ENCODE results near the gene DNM3. TPM values are rescaled to one million over a fixed set of nuclear protein-coding genes. Genes with fewer than 3 reads are reported as not detected.

Gene DNM3
- total and polyA plus RNA-seq, 2 donors (not counting 3 experiments of a cell fraction or from before 2014, with no cell fraction given), result 1.4 to 2.5 TPM

DNA sequence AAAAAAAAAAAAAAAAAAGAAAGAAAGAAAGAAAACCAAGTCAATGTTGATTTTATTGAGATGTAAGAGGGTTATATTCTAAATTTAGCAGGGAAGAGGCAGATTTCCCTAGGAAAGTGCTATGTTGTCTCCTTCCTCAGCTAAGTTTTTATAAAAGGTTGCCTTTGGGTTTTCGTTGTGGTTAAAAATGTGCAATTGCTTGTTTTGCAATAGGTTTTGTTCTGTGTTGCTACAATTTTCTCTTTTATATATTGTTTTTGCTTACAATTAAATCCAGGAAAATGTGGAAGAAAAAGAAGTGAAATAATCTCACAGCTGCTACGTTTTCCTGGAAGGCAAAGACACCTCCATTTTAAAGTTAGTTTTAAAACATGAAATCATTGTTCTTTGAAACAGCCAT, 442.5 kb downstream of the DNM3 start:
- TF ChIP-seq FOS (IDR thresholded peaks at IDR 0.05; ENCODE audit: borderline replicate concordance, insufficient read depth, low read length) (no peak), JUN (IDR thresholded peaks at IDR 0.05; ENCODE audit: borderline replicate concordance, insufficient read depth, insufficient read length, low read depth) (no peak), EZH2 (IDR thresholded peaks at IDR 0.05; ENCODE audit: borderline replicate concordance, low read depth, low read length, severe bottlenecking) (no peak), GATA2 (IDR thresholded peaks at IDR 0.05; ENCODE audit: insufficient read depth, insufficient read length, low read depth, low read length) (no peak), POLR2A (IDR thresholded peaks at IDR 0.05; ENCODE audit: low read depth, low read length) (no peak), MYC (IDR thresholded peaks at IDR 0.05; ENCODE audit: low read depth, low read length) (no peak), POLR2AphosphoS5 (IDR thresholded peaks at IDR 0.05; ENCODE audit: insufficient read depth, low read depth, low read length) (no peak)
- TF ChIP-seq, protein P1, sequence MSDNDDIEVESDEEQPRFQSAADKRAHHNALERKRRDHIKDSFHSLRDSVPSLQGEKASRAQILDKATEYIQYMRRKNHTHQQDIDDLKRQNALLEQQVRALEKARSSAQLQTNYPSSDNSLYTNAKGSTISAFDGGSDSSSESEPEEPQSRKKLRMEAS (IDR thresholded peaks at IDR 0.05; ENCODE audit: insufficient read depth, insufficient read length), result no peak
- TF ChIP-seq, protein P2, sequence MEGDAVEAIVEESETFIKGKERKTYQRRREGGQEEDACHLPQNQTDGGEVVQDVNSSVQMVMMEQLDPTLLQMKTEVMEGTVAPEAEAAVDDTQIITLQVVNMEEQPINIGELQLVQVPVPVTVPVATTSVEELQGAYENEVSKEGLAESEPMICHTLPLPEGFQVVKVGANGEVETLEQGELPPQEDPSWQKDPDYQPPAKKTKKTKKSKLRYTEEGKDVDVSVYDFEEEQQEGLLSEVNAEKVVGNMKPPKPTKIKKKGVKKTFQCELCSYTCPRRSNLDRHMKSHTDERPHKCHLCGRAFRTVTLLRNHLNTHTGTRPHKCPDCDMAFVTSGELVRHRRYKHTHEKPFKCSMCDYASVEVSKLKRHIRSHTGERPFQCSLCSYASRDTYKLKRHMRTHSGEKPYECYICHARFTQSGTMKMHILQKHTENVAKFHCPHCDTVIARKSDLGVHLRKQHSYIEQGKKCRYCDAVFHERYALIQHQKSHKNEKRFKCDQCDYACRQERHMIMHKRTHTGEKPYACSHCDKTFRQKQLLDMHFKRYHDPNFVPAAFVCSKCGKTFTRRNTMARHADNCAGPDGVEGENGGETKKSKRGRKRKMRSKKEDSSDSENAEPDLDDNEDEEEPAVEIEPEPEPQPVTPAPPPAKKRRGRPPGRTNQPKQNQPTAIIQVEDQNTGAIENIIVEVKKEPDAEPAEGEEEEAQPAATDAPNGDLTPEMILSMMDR (IDR thresholded peaks at IDR 0.05; ENCODE audit: extremely low read depth in 1 of 2, insufficient read depth in 1 of 2, low read depth in 1 of 2, low read length in 2 of 2), result no peak
- FAIRE-seq (no peak), DNase-seq (ENCODE audit: low read depth, low spot score) (no peak)
- Histone ChIP-seq H3K4me3 (replicated peaks in 1 of 3; ENCODE audit: insufficient read depth in 1 of 3, low read depth in 1 of 3, low read length in 3 of 3) (no peak overlapping the region), H3K27ac (ENCODE audit: insufficient read depth, low read depth, low read length) (no peak overlapping the region), H3K36me3 (ENCODE audit: control insufficient read depth in 2 of 2, extremely low read depth in 1 of 2, insufficient read depth in 2 of 2, low read length in 2 of 2) (no peaks in the 10 kb centered on the region), H3K9me3 (replicated peaks; ENCODE audit: control insufficient read depth, insufficient read depth, low read length) (no peaks in the 10 kb centered on the region), H3K4me1 (ENCODE audit: control insufficient read depth, extremely low read depth, insufficient read depth, low read length) (no peaks in the 10 kb centered on the region), H3K27me3 (ENCODE audit: control insufficient read depth in 2 of 2, insufficient read depth in 2 of 2, low read length in 2 of 2) (no peaks in the 10 kb centered on the region), H3K9ac (replicated peaks; ENCODE audit: extremely low read depth, insufficient read depth, low read length) (no peak overlapping the region), H2AFZ (ENCODE audit: low read depth, low read length) (no peak overlapping the region), H3K79me2 (ENCODE audit: control insufficient read depth, insufficient read depth, low read length) (no peaks in the 10 kb centered on the region), H4K20me1 (replicated peaks; ENCODE audit: control insufficient read depth, extremely low read depth, insufficient read depth, low read length) (no peaks in the 10 kb centered on the region), H3K4me2 (ENCODE audit: insufficient read depth, low read length) (no peak overlapping the region), H3K9me1 (replicated peaks; ENCODE audit: control insufficient read depth, extremely low read depth, insufficient read depth, low read length) (no peaks in the 10 kb centered on the region)
- CTCF ChIA-PET, result interaction anchor here (1.3 kb wide), 1 partner anchor 10 kb away, joined by 4 read pairs; no protein-coding TSS in a partner anchor
- dilution Hi-C loops (cut with MboI; ENCODE audit: extremely low pct_ligation_motif_present, low sequenced_read_pairs), result no loop called here
- BruUV-seq (replicated peaks), result no TSS peak
- intact Hi-C loops (cut with micrococcal nuclease), result no loop called here
- POLR2A ChIA-PET, result no interaction called here
